ENCODE results near the gene FAIM2. TPM values are rescaled to one million over a fixed set of nuclear protein-coding genes. Genes with fewer than 3 reads are reported as not detected.

FAIM2 gene
- total and polyA plus RNA-seq, 10 of the 15 experiments (the other 5 are each of a cell fraction or from before 2014, with no cell fraction given), result not detected

GRCh38 chr12:49929581-49929980 lies 25.9 kb upstream of the FAIM2 start:
- ChIA-PET CTCF (interaction anchor here (4.2 kb wide), 1 partner anchor 16 kb away, joined by 30 read pairs; no protein-coding TSS in a partner anchor), RAD21 (ENCODE audit: unreplicated experiment) (no interaction called here), SMC1A (ENCODE audit: uncharacterized antibody, unreplicated experiment) (interaction anchor here (0.9 kb wide), 1 partner anchor 15 kb away, joined by 3 read pairs; no protein-coding TSS in a partner anchor), POLR2A (no interaction called here)
- Histone ChIP-seq H3K9me3 (replicated peaks; ENCODE audit: control insufficient read depth, insufficient read depth, low read length) (no peaks in the 10 kb centered on the region), H3K4me1 (ENCODE audit: control insufficient read depth, insufficient read depth, low read length) (no peaks in the 10 kb centered on the region), H2AFZ (ENCODE audit: control insufficient read depth, low read depth, low read length) (no peak overlapping the region), H3K27me3 (replicated peaks in 1 of 2; ENCODE audit: control insufficient read depth in 2 of 2, insufficient read depth in 2 of 2, low read length in 1 of 2) (peaks cover 3% of the 10 kb centered on the region in 2 experiments; a peak in 2 of 4 replicates), H3K79me2 (ENCODE audit: control insufficient read depth, insufficient read depth, low read length) (no peaks in the 10 kb centered on the region), H3K4me3 (no peak overlapping the region), H4K20me1 (ENCODE audit: control insufficient read depth, insufficient read depth) (no peaks in the 10 kb centered on the region), H3K9ac (ENCODE audit: control insufficient read depth, insufficient read depth, low read length) (no peak overlapping the region), H3K4me2 (ENCODE audit: control insufficient read depth, insufficient read depth) (no peak overlapping the region), H3K27ac (ENCODE audit: control insufficient read depth, insufficient read depth) (no peak overlapping the region), H3K36me3 (ENCODE audit: control insufficient read depth in 2 of 2, insufficient read depth in 2 of 2, low read length in 1 of 2) (no peaks in the 10 kb centered on the region)
- intact Hi-C loops (cut with micrococcal nuclease; ENCODE audit: unreplicated experiment) (no loop called here), in situ Hi-C loops (cut with MboI) (no loop called here)
- ATAC-seq, result no peak
- FAIRE-seq, result no peak
- WGBS (ENCODE audit: insufficient coverage, insufficient replicate concordance, low lambda C conversion rate, missing lambda C conversion rate), result 32% methylated on average over 7 of the region's 7 CpGs
- BruUV-seq (replicated peaks), result no TSS peak
- TF ChIP-seq IRF4 (IDR thresholded peaks at IDR 0.05; ENCODE audit: low read depth, low read length) (no peak), IRF3 (IDR thresholded peaks at IDR 0.05) (no peak)
- no peak for DNase-seq (ENCODE audit: low read depth, low spot score)

DNA sequence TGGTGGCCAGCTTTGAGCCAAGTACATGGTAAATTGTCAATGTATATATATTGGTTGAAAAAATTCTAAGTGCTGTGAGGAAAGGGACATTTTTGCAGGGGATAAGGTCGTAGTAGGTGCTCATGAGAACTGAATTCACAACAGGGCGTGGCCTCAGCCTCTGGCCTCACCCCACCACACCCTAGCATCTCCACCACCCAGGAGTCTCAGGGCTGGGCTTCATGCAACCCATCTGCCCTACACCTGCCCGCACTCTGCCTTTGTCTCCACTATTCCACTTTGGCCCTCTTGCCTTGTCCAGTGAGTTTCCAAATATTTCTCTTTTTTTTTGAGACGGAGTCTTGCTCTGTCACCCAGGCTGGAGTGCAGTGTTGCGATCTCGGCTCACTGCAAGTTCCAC lies 24.8 kb upstream of the FAIM2 start:
- in situ Hi-C loops (cut with MboI) (no loop called here), intact Hi-C loops (cut with micrococcal nuclease; ENCODE audit: unreplicated experiment) (no loop called here)
- no TSS peak for BruUV-seq (replicated peaks)
- peaks cover 3% of the 10 kb centered on the region in 2 experiments; a peak in 2 of 4 replicates for H3K27me3 ChIP-seq (replicated peaks in 1 of 2; ENCODE audit: control insufficient read depth in 2 of 2, insufficient read depth in 2 of 2, low read length in 1 of 2)
- POLR2A ChIA-PET, result no interaction called here
- H3K4me1 ChIP-seq (ENCODE audit: control insufficient read depth, insufficient read depth, low read length), result no peaks in the 10 kb centered on the region
- no peaks in the 10 kb centered on the region for H3K9me3 ChIP-seq (replicated peaks; ENCODE audit: control insufficient read depth, insufficient read depth, low read length)
- no peaks in the 10 kb centered on the region for H3K36me3 ChIP-seq (ENCODE audit: control insufficient read depth in 2 of 2, insufficient read depth in 2 of 2, low read length in 1 of 2)
- FAIRE-seq, result no peak
- TF ChIP-seq WRNIP1 (IDR thresholded peaks at IDR 0.05; ENCODE audit: borderline replicate concordance, low read depth, low read length) (no peak), CHD2 (IDR thresholded peaks at IDR 0.05; ENCODE audit: borderline replicate concordance, low read depth, low read length) (no peak)
- TF ChIP-seq, protein P1, sequence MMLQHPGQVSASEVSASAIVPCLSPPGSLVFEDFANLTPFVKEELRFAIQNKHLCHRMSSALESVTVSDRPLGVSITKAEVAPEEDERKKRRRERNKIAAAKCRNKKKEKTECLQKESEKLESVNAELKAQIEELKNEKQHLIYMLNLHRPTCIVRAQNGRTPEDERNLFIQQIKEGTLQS (IDR thresholded peaks at IDR 0.05; ENCODE audit: borderline replicate concordance, extremely low read depth, low read depth, low read length), result no peak
- H3K27ac ChIP-seq (ENCODE audit: control insufficient read depth, insufficient read depth), result no peak overlapping the region
- SMC1A ChIA-PET (ENCODE audit: uncharacterized antibody, unreplicated experiment), result interaction anchor here (1.1 to 1.5 kb wide), 2 partner anchors 9 to 18 kb away, joined by 3 to 4 read pairs; no protein-coding TSS in a partner anchor
- no peak for DNase-seq (ENCODE audit: low read depth, low spot score)
- H4K20me1 ChIP-seq (ENCODE audit: control insufficient read depth, insufficient read depth), result no peaks in the 10 kb centered on the region
- no peaks in the 10 kb centered on the region for H3K79me2 ChIP-seq (ENCODE audit: control insufficient read depth, insufficient read depth, low read length)
- CTCF ChIA-PET, result interaction anchor here (0.9 to 1.2 kb wide), 5 partner anchors 14 to 570 kb away, joined by 3 to 5 read pairs (median 3); no protein-coding TSS in a partner anchor
- no peak overlapping the region for H3K9ac ChIP-seq (ENCODE audit: control insufficient read depth, insufficient read depth, low read length)
- ATAC-seq, result no peak
- H3K4me3 ChIP-seq, result no peak overlapping the region
- H3K4me2 ChIP-seq (ENCODE audit: control insufficient read depth, insufficient read depth), result no peak overlapping the region
- H2AFZ ChIP-seq (ENCODE audit: control insufficient read depth, low read depth, low read length), result no peak overlapping the region
- RAD21 ChIA-PET (ENCODE audit: unreplicated experiment), result no interaction called here
- 55% methylated on average over 6 of the region's 6 CpGs for WGBS (ENCODE audit: insufficient coverage, insufficient replicate concordance, low lambda C conversion rate, missing lambda C conversion rate)

Measured in GM12878 (cell line).